C1 segment of cervical spinal cord (tissue), 14 donors: ENCODE measurements around the gene TOPBP1.
"Not testable (repeated sequence)": the region's sequence is repeated elsewhere in the genome, so short reads cannot be mapped to it uniquely, and the experiment has no call there.

Experiments used
- DNase-seq, 14 donors: peaks; one replicate each; lab custom pipeline; 2025; lab: John Stamatoyannopoulos, UW

TOPBP1 gene

DNA sequence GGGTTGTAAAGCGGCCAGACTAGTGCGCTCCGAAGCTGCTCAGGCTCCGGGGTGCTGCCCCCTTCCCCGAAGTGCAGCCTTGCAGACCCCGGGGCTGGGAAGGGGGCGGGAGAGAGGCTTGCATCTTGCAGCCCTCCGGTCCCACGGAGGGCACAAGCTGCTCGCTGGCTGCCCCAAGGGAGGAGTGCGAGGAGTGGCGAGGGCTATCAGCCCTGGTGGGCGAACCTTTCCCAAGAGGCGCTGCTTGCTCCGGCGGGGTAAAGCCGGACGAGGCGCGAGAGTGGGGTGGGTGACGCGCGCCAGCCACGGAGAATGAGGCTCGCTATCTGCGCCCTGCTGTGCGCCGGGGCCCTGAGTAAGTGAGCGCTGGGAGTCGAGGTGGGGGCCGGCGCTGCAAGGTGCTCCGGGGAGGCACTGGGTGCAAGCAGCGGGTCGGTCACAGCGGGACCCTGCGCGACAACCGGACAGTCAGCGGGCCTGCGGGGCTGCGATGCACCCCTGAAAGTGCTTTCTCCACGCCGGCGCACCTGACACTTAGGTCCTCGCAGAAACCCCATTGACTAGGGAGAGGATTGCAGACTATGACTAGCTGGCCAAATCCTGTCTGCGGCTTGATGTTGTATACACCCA, 12.7 kb upstream of the TOPBP1 start:
- peak in 3 of 14 donors; percentile 4 to 11 (median 8) for DNase-seq

- DNase-seq: no peak
Measured at GRCh38 chr3:133673746-133674145, 12.0 kb upstream of the TOPBP1 start.

DNA sequence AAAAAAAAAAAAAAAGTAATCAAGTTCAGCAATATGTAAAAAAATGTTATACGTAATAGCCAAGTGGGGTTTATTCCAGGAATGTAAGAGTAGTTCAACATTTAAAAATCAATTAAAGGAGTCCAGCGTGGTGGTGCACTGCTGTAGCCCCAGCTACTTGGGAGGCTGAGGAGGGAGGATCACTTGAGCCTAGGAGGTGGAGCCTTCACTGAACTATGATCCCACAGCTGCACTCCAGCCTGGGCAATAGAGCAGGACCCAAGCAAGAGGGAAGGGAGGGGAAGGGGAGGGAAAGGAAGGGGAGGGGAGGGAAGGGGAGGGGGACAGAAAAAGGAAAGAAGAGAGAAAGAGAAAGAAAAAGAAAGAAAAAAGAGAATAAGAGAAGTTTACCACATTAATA, 10.7 kb upstream of the TOPBP1 start:
- no peak for DNase-seq

DNA sequence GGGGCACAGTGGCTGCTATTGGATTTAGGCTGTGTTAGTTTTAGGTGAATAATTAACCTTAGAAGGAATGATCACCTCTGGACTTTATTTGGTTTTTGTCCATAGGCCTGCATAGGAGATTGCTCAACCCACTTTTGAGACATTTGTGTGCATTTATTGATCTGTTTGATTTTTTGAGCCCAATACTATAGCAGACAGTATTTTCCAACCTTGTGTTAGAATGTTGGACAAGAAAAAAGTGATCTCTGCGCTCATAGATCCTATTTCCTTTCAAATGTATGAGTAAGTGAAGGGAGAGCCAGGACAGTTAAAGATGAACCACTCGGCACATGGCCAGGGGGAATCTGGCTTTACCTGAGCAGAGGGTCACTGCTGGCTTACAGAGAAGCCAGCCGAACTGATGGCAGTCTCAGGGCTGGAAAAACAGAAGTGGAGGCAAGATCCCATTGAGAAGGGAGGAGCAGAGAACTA, 8.8 kb upstream of the TOPBP1 start:
- no peak for DNase-seq

- no peak for DNase-seq
Measured at GRCh38 chr3:133669949-133670524, 8.3 kb upstream of the TOPBP1 start.

- DNase-seq: no peak
Measured at GRCh38 chr3:133667118-133667517, 5.4 kb upstream of the TOPBP1 start.

DNA sequence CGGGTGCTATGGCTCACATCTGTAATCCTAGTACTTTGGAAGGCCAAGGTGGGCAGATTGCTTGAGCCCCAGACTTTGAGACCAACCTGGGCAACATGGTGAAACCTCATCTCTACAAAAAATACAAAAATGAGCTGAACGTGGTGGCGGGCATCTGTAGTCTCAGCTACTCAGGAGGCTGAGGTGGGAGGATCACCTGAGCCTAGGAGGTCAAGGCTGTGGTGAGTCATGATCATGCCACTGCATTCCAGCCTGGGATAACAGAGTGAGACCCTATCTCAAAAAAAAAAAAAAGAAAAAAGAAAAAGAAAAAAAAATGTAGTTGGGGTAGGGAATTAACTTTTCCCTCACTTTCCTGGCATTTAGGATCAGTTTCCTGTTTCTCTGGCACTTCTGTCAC, 3.4 kb upstream of the TOPBP1 start:
- not testable (repeated sequence) for DNase-seq

GRCh38 chr3:133663569-133664313, 2.0 kb upstream of the TOPBP1 start:
- peak in 7 of 14 donors; percentile 0 to 41 (median 31) for DNase-seq

DNA sequence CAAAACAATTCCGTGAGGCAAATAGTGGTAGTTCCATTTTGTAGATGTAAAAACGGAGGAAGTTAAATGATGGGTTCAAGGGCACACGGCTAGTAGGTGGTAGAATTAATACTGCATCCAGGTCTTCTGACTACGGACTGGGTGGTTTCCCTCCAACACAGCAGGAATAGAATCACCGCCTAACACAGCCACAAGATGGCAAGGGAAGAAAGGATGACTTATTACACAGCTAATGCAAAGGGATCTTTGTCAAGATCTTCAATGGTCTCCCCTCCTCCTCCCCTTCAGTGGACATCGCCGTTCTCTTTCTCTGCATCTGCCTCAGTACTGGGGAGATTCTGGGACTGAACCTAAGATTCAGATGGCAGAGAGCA, 524 bp upstream of the TOPBP1 start:
- DNase-seq: peak in 1 of 14 donors; percentile 4

- no peak for DNase-seq
Measured at GRCh38 chr3:133659806-133660205, 1.9 kb downstream of the TOPBP1 start.

DNA sequence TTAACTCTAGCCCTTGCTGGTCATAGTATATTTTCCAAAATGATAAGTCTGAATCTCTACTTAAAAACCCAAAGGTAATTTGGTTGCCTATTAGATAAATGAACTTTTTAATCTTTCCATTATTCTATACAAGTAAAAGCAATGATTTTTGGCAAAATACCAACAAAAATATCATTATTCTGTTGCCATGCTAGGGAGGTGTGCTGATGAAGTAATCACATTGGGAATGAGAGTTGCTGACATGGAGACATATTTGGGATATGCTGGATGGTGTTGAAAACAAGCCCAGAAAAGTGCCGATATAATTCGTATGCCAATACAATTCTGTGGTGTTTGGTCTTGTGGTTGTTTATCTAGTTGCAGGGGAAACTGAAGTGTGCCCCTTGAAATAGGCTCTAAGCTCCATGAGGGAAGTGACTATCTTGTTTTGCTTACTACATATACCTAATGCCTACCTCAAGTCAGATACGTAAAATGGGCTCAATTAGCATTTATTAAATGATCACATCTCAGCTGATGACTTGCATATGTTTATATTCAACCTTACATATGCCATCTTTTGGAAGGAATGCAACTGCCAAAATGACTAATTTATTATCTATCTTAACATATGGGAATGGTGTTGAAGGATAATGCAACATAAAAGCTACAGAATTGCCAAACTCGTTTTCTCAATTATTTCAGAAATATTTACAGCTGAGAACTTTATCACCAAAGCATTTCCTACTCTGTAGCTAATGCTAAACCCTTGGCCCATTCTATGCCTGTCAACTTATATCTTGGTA, 5.8 kb downstream of the TOPBP1 start:
- no peak for DNase-seq

GRCh38 chr3:133649486-133650068, 12.2 kb downstream of the TOPBP1 start:
- DNase-seq: no peak

GRCh38 chr3:133644768-133645167, 17.0 kb downstream of the TOPBP1 start:
- DNase-seq: no peak

GRCh38 chr3:133643611-133644010, 18.1 kb downstream of the TOPBP1 start:
- no peak for DNase-seq

GRCh38 chr3:133641254-133641653, 20.5 kb downstream of the TOPBP1 start:
- no peak for DNase-seq

GRCh38 chr3:133633439-133633838, 28.3 kb downstream of the TOPBP1 start:
- DNase-seq: no peak

- no peak for DNase-seq
Measured at GRCh38 chr3:133629146-133629545, 32.6 kb downstream of the TOPBP1 start.

GRCh38 chr3:133627789-133628188, 34.0 kb downstream of the TOPBP1 start:
- DNase-seq: no peak

GRCh38 chr3:133620066-133620784, 41.5 kb downstream of the TOPBP1 start:
- DNase-seq: no peak

- no peak for DNase-seq
Measured at GRCh38 chr3:133611534-133611933, 50.2 kb downstream of the TOPBP1 start.

- DNase-seq: no peak
Measured at GRCh38 chr3:133610031-133610430, 51.7 kb downstream of the TOPBP1 start.
